SK-MEL-5 (cell line): Measurements from ENCODE around the gene LRRC56. TPM values are rescaled to one million over a fixed set of nuclear protein-coding genes. Genes with fewer than 3 reads are reported as not detected.

ENCODE experiments used
- DNase-seq: peaks from one replicate; pipeline ENCODE4 v3.0.0-alpha.2; 2016; ENCODE audit warnings: low read depth, low spot score
- in situ Hi-C: cut with HindIII; loops from 2 replicates; pipeline ENCODE4 v1.10.0; 2016; ENCODE audit warnings: low sequenced_read_pairs, high pct_unique_total_duplicates, low pct_unique_long_range_greater_than_20kb
- total RNA-seq: library from RNA; depleted of rRNA; stranded (reverse); fragments of >200 nt; shearing (Covaris generic); gene quantifications from 2 replicates; pipeline ENCODE4 v1.2.3, GENCODE V29; 2014

LRRC56 gene
- total RNA-seq, 1 experiment from 2014 or later: 0.13 TPM

DNA sequence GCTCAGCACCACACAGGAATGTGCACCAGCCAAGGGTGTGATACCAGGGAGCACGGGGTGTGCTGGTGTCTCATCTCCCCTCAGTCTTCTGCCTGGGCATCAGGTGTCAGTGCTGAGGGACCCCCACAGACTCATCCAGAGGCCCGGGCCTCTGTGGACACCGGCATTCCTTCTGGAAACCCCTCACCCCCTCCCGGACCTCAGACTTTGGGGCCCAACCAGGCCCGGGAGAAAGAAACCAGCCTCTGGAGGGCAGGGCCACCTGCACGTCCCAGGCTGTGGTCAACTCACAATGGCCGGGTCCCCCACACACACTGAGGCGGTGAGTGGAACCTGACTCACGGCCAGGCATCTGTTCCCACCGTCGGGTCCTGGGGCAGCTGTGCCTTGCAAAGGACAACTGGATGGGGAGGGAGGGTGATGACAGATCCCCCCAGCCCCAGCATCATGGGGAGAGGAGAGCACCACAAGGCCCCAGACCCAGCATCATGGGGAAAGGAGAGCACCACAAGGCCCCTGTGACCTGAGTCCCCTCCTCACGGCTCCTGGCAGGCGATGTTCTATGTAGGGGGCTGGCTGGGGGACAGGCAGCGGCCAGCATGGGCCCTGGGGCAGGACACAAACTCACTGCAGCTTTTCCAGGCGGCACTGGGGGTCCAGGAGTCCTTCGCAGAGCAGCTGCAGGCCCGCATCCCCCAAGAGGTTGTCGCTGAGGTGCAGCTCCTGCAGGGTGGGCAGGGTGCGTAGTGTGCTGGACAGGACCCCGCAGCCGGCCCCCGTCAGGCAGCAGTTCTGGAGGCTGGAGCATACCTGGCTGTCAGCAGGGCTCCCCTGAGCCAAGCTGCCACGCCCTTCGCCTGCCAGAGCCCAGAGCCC lies 37.9 kb upstream of the LRRC56 start:
- in situ Hi-C loops: no loop called here
- no peak for DNase-seq

DNA sequence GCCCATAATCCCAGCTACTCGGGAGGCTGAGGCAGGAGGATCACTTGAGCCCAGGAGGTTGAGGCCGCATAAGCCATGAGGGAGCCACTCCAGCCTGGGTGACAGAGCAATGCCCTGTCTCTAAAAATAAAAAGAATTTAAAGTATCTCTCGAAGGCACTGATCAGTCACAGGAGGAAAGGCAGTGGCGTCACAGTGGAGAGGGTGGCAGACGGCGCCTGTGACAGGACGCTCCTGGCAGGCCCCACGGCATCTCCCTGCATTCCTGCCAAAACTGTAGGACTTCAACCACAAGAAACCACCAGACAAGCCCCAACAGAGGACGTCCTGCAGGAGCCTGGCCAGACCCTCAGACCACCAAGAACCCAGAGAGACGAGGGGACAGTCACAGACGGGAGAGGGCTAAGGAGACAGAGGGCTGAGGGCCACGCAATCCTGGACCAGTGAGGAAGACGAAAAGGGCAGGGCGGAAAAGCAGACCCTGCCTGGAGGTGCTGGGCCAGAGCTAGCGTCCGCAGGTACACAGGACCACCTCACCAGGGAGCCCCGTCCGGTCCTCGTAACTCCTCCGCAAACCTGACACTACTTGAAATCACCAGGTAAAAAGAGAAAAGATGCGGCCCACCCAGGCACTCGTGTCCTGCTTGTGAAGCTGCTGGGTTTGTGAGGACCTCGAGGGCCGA lies 36.2 kb upstream of the LRRC56 start:
- in situ Hi-C loops: no loop called here

DNA sequence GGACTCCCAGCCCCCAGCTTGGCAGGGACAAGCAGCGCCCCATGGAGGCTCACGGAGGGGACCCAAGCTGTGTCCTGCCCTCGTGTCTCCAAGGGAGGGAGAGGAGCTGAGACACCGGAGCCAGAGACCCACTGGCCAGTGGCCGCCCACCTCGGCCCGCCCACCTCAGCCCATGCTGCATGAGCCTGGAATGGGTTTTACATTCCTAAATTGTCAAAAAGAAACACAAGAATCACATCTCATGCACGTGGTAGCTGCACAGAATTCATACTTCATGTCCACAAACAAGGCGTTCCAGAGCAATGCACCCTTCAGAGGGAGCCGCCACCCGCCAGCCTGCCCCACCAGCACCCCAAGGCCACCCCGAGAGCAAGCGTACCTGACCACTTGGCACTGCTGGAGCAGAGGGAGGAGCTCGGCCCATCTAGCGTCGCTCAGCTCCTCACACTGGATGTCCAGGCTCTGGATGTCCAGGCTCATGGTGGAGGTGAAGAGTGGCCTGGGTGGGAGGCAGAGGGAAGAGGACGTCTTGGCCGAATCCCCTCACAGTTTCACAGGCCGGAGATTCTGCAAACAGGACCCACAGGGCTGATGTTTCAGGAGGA lies 35.5 kb upstream of the LRRC56 start:
- in situ Hi-C loops: no loop called here
- no peak for DNase-seq

More for the DNA sequence above, 36.2 kb upstream of the LRRC56 start:
- DNase-seq: no peak

DNA sequence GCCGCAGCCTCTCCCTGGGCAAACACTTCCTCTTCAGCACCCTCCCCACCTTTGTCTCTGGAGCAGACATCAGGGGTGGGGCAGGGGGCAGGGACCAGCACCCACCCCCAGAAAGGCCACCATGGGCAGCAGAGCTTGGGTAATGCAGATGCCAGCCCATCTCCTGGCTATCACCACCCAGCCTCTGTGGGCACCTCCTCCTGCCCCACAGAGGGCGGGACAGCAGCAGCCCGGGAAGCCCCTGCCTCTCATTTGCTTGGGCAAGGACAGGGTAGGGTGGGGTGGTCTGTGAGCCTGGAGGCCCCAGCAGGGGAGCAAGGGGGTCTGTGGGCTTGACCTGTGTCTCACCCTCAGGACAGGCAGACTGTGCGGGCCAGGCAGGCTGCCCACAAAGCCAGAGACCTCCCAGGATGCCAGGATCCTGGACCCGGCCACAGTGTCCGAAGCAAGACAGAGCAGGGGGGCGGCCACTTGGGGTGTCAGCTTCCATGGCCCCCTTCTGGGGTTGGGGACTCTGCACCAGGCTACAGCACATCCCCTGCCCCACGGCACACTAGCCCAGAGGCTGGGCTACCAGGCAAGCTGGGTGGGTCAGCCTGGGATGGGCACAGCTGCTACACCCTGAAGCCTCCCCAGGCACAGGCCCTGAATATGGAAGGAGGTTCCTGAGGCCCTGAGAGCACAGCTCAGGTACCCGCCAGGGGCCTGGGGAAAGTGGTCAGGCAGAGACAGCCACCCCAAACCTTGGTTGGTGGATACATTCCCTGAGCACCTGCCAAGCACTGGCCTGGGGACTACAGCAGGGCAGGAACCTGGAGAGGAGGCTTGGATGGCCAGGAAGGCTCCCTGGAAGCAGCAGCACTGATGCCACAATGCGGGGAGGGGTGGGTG lies 34.8 kb upstream of the LRRC56 start:
- no peak for DNase-seq
- in situ Hi-C loops: no loop called here

DNA sequence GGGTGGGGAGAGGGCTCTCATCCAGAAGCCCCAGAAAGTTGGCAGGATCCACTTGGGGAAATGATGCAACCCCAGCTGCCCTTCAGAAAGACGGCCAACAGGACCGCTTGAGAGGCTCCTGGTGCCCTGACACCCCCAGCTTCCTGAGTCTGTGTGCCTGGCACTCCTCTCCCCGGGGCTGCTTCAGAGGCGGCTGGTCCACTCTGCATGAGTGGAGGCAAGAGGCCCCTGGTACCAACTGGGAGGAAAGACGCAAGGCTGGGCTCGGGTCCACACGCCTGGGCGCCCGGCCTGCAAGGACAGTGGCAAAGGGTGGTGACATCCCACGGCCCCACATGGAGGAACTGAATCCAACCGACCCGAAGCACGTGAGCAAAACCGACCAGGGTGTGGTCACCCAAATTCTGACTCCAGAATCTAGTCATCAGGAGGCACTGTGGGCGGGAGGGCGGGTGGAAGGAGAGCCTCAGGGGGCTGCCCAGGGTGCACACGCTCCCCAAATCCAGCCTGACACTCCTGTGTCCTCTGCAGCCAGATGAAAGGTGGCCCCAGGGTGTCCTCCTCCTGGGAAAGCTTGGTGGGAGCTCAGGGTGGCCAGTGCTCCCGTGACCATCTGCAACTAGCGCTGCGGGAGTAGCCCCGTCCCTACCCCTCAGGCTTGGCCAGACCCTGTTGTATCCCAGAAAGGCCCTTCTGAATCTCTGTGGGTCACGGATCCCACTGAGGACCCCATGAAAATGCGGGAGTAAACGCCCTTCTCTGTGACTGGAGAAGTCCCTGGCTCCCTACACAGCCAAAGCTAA lies 33.9 kb upstream of the LRRC56 start:
- DNase-seq: no peak
- in situ Hi-C loops: no loop called here

DNA sequence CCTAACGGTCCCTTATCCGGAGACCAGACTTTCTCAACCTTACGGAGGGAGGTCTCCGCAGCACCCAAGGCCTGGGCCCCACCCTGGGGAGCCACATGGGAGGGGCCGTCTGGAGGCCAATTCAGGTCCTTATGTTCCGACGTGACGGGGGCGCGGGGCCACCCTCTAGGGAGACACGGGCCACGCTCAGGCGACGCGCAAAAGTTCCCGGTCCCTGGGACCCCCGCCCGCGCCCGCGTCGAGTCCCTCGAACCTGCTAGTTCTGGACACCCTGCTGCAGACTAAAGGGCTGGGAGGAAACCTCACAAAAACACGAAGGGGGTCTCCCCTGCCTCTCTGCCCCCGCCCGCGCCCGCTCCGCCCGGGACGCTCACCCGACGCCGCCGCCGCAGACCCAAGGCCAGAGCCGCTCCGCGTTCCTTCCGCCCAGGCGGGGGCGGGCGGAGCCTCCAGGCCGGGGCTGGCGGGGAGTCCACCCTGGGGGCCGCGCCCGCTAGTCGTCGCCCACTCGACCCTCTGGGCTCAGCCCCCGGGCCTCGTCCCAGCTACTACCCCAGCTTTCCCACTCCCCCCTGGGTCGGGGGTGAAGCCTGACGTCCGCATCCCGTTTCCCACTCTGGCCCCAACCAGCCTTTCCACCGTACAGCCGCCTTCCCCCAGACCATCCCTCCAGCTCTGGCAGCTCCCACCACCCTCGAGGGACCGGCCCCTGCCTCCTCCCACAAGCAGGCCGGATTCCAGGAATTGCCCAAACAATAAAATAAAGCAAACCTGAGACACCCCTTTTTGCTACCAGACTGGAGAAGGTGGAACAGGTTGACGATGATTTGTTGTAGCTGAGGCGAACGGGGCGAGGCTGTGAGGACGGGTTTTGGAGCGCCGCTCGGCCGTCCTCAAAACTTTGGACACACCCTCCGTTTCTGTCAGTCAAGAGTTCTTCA lies 33.0 kb upstream of the LRRC56 start:
- DNase-seq: no peak
- in situ Hi-C loops: no loop called here

DNA sequence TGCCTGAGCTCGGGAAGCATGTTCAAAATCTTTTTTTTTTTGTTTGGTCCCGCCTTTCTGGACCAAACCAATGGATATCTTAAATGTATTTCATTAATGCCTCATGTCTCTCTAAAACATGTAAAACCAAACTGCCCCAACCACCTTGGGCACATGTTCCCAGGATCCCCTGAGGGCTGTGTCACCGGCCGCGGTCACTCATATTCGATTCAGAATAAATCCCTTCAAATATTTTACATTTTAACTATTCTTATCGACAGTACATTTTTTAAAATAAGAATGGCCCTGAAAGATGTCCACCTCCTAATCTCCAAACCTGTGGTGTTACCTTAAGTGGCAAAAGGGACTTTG lies 32.4 kb upstream of the LRRC56 start:
- in situ Hi-C loops: no loop called here
- DNase-seq: no peak

DNA sequence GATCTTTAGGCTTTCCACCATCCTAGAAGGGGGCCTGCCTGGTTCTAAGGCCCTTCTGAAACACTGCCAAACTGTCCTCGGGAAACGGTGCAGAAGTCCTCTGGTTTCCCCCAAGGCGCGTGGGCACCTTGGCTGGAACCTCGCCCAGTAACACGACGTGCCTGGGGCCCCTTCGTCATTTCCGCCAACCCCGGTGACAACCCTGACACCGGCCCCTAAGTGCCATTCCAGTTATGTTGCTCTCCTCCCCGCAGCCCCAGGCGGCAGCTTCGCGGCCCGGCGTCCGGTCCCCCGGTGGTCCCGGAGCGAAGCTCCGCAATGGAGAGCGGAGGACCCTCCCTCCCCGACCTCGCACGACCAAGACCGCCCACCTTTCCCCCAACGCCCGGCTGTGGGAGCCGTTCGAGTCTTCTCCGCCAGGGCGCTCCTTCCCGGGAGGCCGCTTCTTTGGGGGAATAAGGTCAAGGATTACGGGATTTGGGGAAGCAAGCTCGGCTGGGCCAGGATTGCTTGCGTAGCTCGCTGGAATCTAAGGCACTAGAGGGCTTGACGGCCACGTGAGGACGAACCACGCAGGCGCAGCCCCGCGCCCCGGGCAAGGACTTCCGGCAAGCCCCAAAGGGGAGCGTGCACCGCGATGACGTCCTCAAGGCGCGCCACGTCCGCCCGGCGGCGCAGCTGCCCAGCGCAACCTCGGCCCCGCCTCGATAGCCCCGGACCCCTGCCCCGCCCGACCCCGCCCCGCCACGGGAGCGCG lies 30.9 kb upstream of the LRRC56 start:
- peak; percentile 95 for DNase-seq
- in situ Hi-C loops: no loop called here

DNA sequence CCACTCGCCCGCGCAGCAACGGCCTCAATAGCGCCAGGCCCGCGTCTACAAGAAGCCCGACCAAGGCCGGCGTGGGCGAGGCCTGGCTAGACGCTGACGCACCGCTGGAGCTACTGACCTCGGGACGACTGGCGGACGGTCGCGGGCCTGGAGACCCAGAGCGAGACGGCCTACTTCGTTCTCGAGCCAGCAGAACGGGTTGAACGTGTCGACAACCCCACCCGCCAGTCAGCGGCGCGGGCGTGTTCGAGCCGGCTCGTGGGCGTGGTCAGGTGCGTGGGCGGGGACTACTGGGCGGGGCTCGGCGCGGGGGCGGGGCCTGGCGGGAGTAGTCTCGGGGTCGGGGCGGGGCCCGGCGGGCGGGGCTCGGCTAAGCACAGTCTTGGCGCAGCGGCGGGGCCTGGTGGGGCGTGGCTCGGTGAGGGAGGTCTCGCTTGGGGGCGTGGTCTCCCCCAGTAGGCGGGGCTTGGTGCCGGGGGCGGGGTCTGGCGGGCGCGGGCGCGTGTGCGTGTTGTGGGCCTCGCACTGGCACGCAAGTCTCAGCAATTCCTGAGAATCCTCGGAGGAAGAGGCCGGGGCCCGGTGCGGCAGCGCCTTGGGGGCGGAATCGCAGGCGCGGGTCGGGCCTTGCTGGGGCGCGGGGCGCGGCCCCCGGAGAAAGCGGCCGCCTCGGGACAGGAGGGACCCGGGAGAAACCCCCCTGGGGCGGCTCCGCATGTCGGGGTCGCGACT lies 30.2 kb upstream of the LRRC56 start, which contains the start of gene RNH1:
RNH1 (minus strand) TSS at position 248 of the 732 bp plus-strand sequence. CDS start 5,080 bp downstream, outside the sequence.
- in situ Hi-C loops: no loop called here
- peak; percentile 94 for DNase-seq

DNA sequence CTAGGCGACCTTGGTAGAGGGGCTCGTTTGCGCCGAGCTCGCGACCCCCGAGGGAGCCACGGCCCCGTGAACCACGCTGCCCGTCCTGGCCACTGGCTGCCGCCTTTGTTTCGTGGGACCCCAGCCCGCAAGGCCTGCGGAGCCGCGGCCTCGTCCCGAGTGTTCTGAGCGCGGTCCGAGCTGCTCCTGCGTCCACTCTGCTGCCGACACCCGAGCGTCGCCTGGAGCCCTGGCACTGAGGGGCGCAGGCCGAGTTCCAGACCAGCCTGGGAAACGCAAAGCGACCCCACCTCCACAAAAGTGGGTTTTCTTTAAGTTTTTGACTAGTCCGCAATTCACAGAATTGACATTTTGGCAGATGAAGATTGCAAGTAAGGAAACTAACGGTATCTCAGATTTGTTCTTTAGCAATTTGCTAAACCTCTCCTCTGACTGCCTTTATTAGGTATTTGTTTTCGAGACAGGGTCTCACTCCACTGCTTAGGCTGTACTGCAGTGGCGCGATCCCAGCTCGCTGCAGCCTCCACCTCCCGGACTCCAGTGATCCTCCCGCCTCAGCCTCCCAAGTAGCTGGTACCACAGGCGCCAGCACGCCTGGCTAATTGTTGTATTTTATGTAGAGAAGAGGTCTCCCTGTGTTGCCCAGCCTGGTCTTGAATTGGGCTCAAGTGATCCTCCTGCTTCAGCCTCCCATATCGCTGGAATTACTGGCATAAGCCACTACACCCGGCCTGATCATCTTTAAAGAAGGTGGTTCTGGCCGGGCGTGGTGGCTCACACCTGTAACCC lies 29.4 kb upstream of the LRRC56 start:
- in situ Hi-C loops: no loop called here

DNA sequence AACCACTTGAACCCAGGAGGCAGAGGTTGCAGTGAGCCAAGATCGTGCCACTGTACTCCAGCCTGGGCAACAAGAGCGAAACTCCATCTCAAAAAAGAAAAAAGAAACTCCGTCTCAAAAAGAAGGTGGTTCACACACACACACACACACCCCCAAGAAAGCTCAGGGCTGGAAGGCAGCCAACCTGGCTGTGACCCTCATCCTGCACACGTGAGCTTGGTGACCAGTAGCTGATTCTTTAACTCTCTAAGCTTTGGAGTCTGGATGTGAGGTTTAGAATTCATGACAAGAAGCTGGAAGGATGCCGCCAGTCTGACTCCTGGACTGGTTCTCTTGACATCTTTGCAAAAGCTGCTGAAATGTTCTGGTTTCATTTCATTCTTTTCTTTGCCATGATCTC lies 28.4 kb upstream of the LRRC56 start:
- in situ Hi-C loops: no loop called here
- DNase-seq: no peak

More for the DNA sequence above, 29.4 kb upstream of the LRRC56 start:
- no peak for DNase-seq

DNA sequence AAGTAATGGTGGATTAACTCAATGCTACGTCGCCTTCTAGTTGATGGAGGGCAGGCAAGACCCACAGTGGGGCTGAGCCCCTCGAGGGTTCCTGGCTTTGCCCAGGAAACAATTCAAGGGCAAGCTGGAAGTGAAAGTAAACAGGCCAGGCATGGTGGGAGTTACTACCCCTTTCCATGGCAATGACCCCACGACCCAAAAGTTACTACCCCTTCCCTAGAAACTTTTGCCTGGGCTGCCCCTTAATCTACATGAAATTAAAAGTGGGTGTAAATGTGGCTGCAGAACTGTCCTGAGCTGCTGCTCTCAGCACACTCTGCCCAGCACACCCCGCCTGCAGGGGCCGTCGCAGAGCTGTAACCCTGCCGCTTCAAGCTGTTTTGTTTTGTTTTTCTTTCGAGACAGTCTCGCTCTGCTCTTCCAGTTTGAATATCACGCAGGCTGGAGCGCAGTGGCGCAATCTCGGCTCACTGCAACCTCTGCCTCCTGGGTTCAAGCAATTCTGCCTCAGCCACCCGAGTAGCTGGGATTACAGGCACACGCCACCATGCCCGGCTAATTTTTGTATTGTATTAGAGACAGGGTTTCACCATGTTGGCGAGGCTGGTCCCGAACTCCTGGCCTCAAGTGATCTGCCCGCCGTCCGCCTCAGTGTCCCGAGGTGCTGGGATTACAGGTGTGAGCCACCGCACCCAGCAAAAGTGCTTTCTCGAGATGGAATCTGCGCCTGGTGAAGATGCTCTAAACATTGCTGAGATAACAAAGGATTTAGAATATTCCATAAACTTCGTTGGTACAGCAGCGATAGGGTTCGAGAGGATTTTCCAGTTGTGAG lies 24.3 kb upstream of the LRRC56 start:
- in situ Hi-C loops: no loop called here
- no peak for DNase-seq

DNA sequence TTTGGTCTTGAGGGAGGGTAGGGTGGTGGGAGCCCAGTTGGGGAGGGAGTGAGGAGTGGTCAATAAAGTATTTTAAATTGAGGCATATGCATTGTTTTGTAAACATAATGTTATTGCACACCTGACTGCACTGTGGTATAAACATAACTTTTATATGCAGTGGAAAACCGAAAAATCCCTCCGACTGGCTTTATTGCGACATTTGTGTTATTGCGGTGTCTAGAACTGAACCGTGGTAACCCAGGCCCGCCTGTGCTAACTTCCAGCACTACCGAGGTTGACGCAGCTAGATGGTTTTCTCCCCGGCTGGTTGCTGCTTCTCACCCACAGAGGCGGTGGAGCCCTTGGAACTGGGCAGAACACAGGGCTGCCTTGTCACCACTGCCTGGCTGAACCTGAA lies 22.7 kb upstream of the LRRC56 start:
- DNase-seq: no peak
- in situ Hi-C loops: no loop called here
